GM18870 (cell line): ENCODE data around the gene MICOS13.
"Not testable (repeated sequence)": the region's sequence is repeated elsewhere in the genome, so short reads cannot be mapped to it uniquely, and the experiment has no call there.

Experiments used
- ATAC-seq: cut with Tn5 transposase; IDR thresholded peaks from one replicate; pipeline ENCODE4 v1.9.1; 2021; ENCODE audit warnings: moderate library complexity; ENCODE audit not compliant: unreplicated experiment

MICOS13 gene

GRCh38 chr19:5700455-5701092 is 20.3 kb upstream of the MICOS13 start:
- ATAC-seq, result no peak

DNA sequence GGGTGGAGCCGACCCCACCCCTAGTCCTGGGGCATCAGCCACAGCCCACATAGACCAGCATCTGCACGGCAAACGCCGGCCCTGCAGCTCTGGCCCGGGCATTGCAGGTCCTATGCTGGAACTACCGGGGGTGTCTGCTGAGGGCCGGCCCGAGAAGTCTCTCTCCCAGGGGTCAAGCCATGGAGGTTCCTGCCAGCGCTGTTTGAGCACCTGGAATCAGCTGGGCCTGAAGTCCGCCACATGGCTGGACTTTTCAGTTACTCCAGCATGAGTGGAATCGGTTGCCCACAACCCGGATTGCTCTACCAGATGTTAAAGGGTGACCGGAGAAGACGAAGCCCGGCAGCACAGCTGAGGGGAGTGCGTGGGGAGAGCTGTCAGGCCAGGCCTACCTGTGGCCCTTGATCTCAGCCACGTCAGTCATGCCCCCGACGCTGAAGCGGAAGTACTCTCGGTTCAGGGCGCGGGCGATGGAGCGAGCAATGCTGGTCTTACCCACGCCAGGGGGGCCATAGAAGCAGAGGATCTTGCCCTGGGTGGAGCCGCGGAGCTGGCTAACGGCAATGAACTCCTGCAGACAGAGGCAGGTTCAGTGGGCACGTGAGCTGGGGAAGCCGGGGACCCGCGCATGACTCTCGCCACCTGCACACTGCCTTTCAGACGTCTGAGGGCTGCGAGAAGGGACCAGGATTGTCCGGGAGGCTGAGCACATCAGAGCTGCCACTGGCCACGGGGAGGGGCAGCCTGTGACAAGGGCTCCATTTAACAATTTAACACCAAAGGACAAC is 18.5 kb upstream of the MICOS13 start:
- ATAC-seq, result no peak

GRCh38 chr19:5697890-5698634 is 17.7 kb upstream of the MICOS13 start:
- ATAC-seq, result no peak

DNA sequence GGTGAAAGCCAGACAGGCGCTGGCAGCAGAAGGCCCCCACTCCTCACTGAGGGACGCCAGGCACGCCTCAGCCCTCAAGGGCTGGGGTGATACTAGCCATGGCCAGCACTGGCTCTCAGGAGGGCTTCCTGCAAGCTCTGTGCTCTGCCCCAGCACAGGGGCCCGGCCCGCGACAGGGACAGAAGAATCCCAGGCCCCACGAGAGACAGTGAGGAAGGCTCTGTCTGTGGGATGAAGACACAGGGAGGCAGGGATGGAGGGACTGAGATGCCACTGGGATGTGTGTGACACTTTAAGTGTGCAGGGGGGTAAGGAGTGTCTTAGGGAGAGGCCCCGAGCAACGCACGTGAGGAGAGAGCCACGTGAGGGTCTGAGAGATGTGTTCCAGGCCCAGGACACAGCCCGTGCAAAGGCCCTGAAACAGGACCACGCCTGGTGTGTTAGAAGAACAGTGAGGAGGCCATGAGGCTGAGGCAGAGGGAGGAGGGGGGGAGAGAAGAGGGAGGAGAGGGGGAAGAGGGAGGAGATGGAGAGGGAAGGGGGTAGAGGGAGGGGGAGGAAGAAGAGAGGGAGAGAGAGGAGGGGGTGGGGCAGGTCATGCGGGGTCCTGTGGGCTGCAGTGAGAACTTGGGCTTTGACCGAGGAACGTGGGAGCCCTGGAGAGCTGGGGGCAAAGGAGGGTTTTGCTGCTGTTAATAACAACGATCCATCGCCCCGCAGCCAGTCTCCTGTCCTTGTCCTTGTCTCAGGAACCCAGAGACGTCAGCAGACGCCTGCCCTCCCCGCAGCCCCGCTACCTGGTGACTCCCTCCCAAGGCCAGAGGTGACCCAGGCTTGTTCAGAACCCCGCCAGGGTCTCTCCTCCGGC is 16.9 kb upstream of the MICOS13 start:
- no peak for ATAC-seq

GRCh38 chr19:5696196-5697021 is 16.1 kb upstream of the MICOS13 start:
- ATAC-seq, result no peak

DNA sequence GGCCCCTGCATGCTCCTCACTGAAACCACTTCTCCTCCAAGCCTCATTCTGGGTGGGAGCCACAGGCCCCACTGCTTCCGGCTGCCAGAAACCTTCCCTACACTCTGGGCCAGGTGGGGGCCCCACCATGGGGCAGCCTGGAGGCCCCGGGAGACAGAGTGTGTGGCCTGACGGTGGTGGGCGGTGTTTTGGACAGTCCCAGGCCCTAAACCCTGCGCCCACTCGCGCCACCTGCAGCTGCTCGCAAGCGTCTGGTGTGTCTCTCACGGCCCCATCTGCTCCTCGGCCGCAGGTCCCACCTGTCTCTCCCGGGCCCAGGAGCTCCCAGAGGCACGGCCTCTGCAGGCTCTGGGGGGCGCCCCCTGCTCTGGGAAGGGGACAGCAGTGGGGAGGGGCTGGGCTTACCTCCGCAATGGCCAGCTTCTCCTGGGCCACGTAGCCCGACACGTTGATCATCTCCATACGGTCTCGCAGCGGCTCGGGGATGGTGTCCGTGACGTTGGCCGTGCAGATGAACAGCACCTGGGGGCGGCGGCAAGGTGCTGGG is 15.4 kb upstream of the MICOS13 start:
- ATAC-seq, result no peak

DNA sequence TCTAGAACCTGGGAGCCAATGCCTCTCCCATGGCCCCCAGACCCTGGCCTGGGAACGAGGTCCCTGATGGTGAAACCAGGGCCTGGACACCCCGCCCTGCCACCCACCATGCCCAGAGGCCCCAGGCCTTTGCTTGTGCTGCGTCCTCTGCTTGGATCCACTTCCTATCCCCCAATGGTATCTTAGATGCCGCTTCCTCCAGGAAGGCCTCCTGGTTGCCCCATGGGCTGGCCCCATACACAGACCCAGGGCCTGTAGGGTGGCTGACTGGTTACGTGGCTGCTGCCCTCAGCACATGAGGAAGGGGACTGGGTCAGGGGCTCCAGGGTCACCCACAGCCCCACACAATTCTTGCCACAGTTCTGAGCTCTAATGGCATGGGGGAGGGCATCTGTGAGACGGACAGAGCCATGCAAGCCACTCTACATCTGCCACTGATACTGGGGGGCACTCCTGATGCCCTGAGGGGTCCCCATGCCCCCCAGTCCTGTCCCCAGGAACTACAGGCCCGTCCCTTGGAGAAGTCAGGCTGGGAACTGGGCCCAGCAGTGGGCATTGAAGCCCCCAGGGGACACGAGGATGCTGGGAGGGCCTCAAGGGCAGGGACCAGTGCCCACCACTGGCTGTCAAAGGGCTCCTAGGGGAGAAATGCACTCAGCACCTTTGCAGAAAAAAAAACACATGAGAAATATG is 14.8 kb upstream of the MICOS13 start:
- ATAC-seq, result no peak

DNA sequence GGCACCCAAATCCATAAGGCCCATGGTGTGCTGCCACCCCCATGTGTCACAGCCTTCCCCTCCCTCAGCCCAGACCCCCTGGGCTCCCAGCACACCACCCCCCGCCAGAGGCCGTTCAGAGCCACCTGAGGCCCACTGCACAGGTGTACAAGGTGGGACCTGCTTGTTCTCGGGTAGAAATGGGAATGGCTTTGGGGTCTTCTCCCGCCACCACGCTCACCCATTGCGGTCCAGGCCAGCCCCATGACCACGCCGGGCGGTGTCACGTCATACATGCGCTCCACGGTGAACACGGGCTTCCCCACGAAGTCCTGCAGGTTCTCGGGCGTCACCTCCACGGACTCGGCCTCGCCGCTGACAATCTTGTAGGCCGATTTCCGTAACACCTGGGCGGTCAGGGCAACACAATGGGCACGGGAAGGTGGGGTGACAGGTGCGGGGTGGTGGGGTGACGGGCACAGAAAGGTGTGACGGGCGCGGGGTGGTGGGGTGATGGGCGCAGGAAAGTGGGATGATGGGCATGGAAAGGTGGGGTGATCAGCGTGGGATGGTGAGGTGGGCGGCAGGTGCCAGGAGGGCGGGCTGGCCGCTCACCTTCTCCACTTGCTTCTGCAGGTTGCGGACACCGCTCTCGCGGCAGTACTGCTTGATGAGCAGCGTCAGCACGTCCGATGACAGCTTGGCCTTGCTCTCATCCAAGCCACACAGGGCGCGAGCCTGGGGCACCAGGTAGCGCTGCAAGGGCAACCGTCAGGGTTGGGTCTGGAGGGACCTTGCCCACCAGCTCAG is 14.0 kb upstream of the MICOS13 start:
- ATAC-seq, result no peak

- no peak for ATAC-seq
These were observed 13.2 kb upstream of the MICOS13 start for GRCh38 chr19:5693195-5694166.

- no peak for ATAC-seq
These were observed 12.4 kb upstream of the MICOS13 start for GRCh38 chr19:5692723-5693194.

DNA sequence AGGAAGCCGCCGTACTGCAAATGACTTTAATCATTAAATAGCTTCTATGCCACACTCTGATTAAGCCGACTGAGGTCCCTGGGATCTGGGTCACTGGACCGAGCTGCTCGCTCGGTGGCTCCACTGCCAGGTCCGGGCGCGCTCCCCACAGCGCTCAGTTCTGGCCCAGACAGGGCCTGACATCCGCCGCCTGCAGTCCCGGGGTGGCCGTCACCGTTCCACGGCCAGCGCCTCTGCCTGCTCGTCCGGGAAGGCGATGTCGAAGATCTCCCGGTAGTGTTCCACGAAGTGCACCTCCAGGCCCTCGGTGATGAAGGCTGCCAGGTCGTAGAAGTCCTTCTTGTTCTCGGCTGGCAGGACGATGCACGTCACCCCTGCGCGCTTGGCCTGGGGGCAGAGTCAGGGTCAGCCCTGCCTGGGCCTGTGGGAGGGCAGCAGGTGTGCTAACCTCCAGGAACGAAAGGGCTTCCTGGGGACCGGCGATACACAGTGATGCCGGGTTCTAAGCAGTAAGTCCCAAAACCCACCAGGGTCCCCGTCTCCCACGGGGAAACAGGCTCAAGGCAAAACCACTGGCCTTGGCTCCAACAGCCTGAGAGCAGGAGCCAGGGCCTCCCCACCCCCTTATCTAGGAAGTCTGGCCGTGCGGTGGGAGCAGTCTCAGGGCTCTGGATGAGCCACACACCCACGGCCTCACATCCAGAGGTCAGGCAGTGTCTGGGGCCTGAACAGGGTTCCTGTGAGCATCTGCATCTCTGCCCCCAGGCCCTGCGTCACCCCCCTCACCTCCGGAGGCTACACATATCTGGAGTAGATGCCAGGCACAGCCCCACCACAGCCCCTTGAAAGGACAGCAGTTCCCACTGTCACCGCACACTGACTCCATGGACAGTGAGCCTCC is 11.8 kb upstream of the MICOS13 start:
- ATAC-seq, result no peak

DNA sequence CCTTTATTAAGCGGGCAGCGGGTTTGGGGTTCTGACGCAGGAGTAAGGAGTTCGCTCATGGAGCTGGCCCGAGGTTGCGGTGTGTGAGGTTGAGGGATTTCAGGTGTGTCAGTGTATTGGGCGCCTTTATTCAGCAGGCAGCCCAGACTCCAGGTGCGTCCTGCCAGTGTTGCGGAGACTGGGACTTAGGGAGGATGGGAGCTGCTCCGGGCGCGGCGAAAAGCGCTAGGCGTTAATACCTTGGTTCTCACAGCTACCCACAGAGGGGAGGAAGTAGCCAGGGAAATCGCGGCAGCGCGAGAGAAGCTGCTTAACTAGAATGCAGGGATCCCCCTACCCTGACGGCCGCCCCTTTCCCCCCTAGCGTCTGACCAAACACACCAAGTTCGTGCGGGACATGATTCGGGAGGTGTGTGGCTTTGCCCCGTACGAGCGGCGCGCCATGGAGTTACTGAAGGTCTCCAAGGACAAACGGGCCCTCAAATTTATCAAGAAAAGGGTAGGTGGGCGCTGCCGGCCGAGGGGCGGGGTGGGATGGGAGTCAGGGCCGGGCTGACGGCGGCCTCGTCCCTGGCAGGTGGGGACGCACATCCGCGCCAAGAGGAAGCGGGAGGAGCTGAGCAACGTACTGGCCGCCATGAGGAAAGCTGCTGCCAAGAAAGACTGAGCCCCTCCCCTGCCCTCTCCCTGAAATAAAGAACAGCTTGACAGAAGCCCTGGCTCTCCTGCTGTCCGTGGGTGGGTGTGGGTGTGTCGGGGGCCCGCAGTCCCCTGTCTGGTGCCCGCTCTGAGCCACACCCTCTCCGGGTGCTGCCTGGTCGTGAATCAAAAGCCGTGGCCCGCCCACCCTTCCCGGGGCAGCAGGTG is 10.9 kb upstream of the MICOS13 start:
- no peak for ATAC-seq

DNA sequence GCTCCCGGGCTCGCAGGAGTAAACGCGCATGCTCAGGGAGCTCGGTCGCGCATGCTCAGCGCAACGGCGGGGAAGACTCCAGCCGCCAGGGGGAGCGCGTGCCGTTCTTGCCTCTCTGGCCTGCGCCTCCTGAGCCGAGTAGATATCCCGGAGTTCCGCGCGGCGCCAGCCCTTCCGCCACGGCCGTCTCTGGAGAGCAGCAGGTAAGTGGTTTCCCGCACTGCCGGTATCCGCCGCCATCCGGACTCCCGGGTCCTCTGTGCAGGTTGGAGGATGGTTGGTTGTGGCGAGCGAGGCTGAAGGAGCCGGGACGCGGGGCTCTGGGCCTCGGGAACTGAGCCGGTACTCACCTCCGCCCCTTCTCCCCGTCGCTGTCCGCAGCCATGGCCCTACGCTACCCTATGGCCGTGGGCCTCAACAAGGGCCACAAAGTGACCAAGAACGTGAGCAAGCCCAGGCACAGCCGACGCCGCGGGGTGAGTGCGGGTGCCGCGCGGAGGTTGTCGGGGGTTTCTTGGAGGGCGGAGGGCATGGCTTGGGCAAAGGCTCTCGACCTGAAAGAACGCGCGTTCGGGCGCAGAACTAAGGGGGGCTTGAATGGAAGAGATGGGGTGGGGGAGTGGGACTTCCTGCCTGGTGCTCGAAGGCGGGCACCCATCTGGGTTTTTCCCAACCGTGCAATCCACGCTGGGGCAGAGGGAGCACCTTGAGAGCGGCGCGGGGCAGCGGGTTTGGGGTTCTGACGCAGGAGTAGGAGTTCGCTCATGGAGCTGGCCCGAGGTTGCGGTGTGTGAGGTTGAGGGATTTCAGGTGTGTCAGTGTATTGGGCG is 10.0 kb upstream of the MICOS13 start, which contains the start of gene RPL36:
Gene RPL36 (plus strand): TSS at position 171 of the 830 bp plus-strand sequence. CDS start 213 bp downstream, at position 384.
- ATAC-seq, result peak; percentile 41

DNA sequence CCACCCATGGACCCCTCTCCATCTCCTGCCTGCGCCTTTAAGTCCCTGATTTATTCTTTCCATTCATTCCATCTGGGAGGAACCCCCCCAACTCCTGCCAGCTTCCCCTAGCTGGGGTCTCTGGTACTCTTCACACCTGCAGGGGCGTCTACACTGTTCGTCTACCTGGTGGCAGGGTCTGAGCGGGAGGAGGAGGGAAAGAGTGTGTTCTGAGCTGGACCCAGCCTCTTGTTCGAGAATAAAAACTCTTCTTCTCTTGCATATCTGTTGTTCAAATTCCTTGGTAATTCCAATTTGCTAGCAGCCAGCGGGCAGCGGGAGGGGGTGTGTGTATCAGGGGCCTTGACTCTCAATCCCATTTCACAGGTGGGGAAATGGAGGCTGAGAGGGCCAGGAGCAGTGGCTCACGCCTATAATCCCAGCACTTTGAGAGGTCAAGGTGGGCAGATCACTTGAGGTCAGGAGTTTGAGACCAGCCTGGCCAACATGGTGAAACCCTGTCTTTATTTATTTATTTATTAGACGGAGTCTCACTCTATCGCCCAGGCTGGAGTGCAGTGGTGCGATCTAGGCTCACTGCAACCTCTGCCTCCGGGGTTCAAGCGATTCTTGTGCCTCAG is 8.1 kb upstream of the MICOS13 start:
- ATAC-seq, result not testable (repeated sequence)
